Measurements from ENCODE around the gene GANC. TPM values are rescaled to one million over a fixed set of nuclear protein-coding genes. Genes with fewer than 3 reads are reported as not detected.

GANC gene
- total RNA-seq, 2 experiments from 2014 or later, result 22.7 to 30.4 TPM

DNA sequence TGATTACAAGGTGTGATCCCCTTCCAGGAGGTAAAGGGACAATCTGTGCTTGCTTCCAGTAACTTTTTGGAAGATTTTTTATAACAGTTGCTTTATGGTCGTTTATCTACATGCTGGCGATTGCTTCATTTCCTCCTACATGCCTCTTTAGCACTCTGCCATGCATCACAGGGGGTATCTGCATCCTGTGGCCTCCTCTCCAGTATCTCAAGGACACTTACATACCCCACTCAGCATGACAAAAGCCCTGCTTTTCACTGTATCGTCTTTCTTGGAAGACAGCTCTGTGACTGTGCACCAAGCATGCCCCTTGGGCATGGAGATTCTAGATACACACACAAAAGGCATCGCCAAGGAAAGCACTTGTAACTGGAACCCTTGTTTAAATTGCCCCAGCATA, 111.6 kb downstream of the GANC start:
- Mint-ChIP-seq H3K9me3 (ENCODE audit: low read depth) (no peaks in the 10 kb centered on the region), H3K4me1 (no peaks in the 10 kb centered on the region), H3K27ac (no peak overlapping the region), H3K27me3 (no peaks in the 10 kb centered on the region), H3K4me3 (no peak overlapping the region), H3K36me3 (no peaks in the 10 kb centered on the region)
- ATAC-seq (no peak), DNase-seq (no peak)
- CTCF ChIA-PET, result interaction anchor here (0.8 to 1.6 kb wide), 4 partner anchors 11 to 300 kb away, joined by 3 to 6 read pairs (median 3); no protein-coding TSS in a partner anchor

DNA sequence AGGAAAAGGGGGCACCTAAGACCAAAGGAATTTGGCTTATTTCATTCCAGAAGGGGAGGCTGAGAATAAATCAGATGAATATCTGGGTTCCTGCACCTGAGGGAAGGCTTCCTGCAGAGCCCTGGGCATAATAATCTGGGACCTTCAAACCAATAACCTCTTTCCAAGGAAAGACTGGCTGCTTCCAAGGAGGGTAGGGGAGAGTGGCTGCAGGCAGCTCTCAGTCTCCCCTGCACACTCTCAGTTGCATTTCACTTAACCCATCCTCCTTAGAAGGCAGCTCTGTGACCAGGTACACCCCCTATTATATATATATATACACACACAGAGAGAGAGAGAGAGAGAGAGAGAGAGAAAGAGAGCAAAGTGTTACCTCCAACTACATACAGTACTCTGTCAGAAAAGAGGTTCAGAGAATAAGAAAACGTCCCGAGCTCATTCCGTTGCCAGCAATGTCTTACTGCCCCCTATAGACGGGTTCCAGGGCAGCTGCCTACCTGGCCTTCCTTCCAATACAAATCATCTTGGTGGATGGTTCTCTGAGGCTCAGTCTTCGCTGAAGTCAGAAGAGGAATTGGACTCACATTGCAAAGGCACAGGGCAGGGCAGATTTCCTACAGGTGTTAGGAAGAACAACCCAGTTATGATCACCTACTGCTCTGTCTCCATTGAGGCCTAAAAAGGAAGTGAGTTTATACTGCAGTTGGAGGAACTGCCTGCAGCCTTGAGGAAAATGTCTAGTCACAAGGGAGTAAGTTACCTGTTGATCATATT, 112.4 kb downstream of the GANC start:
- ATAC-seq, result peak; percentile 66

DNA sequence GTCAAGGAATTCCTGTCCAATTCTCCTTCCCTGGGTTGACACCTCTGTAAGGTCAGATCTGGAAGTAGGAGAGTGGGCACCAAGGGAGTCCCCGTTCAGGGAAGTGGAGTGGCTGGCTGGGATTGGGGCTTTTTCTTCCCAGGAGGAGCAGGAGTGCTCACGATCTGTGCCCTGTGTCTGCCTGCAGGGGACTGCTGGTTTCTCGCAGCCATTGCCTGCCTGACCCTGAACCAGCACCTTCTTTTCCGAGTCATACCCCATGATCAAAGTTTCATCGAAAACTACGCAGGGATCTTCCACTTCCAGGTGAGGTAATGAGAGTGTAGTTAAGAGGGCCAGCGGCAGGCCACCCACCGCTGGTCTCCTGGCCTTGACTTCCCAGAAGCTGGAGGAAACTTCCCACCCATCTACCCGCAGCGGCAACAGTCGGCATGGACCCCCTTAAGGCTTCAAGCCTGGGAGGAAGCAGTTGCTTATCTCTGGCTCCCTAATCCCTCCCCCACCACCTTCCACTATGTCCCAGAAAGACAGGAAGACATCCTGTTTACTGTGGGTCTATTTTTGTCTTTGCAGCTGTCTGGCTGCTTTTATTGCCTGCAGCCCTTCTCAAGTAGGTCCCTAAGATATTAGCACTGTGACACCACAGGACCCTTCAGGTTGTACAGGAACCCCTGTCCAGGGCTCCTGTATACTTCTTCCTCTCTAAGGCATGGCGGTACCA, 113.1 kb downstream of the GANC start:
- ATAC-seq (no peak), DNase-seq (no peak)
- Mint-ChIP-seq H3K36me3 (no peaks in the 10 kb centered on the region), H3K27ac (no peak overlapping the region), H3K4me1 (no peaks in the 10 kb centered on the region), H3K27me3 (no peaks in the 10 kb centered on the region), H3K4me3 (no peak overlapping the region), H3K9me3 (ENCODE audit: low read depth) (no peaks in the 10 kb centered on the region)
- CTCF ChIA-PET, result interaction anchor here (1.0 to 1.6 kb wide), 5 partner anchors 31 to 302 kb away, joined by 3 to 6 read pairs (median 3); partner anchors contain the start of genes GANC and TMEM87A

More for the DNA sequence above, 112.4 kb downstream of the GANC start:
- no peaks in the 10 kb centered on the region for H3K9me3 Mint-ChIP-seq (ENCODE audit: low read depth)
- peak; percentile 52 for DNase-seq
- no peaks in the 10 kb centered on the region for H3K27me3 Mint-ChIP-seq
- H3K27ac Mint-ChIP-seq, result no peak overlapping the region
- no peaks in the 10 kb centered on the region for H3K4me1 Mint-ChIP-seq
- no peak overlapping the region for H3K4me3 Mint-ChIP-seq
- CTCF ChIA-PET, result interaction anchor here (0.8 to 1.6 kb wide), 7 partner anchors 11 to 301 kb away, joined by 3 to 6 read pairs (median 3); partner anchors contain the start of genes GANC and TMEM87A
- no peaks in the 10 kb centered on the region for H3K36me3 Mint-ChIP-seq

DNA sequence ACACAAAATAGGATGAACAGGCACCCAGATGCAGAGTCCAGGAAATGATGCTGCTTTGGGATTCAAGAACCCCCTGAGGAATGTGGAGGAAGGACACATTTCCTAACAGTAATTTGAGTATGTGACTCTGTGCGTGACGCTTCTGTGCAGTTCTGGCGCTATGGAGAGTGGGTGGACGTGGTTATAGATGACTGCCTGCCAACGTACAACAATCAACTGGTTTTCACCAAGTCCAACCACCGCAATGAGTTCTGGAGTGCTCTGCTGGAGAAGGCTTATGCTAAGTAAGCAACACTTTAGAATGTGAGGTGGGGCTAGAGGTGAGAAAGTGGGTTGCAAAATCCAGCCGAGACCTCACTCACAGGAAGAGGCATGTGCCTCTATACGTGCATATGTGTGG, 114.6 kb downstream of the GANC start:
- Mint-ChIP-seq H3K4me3 (no peak overlapping the region), H3K27ac (no peak overlapping the region), H3K27me3 (no peaks in the 10 kb centered on the region), H3K4me1 (no peaks in the 10 kb centered on the region), H3K36me3 (no peaks in the 10 kb centered on the region), H3K9me3 (ENCODE audit: low read depth) (no peaks in the 10 kb centered on the region)
- CTCF ChIA-PET, result interaction anchor here (0.6 kb wide), 1 partner anchor 194 kb away, joined by 3 read pairs; no protein-coding TSS in a partner anchor
- no peak for ATAC-seq
- DNase-seq, result no peak

DNA sequence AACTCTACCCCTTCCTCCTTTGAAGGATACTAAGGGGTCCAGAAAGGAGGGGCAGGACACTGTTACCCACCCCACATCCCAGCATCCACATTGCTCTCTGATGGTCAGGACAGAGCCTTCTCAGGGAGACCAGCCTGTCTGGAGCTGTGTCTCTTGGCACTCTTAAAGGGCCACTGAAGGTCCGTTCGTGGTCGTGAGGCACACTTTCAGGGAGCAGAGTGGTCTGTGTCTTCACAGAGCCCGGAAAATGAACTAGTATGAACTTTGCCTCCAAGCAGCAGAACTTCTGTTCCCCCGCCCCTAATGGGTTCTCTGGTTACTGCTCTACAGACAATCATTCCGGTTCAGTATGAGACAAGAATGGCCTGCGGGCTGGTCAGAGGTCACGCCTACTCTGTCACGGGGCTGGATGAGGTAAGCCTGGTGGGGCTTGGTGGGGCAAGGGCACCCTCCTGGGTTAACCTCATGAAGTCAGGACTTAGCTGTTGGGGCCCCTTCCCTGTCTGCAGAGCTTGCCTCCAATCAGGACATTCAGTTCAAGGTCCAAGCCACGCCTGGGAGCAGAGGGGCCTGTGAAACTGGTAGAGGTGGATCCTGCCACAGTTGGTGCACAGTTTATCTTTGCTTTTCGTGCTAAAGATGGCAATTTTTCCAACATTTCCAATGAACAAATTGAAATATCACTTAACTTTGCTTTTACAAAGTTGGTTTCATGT, 119.5 kb downstream of the GANC start:
- CTCF ChIA-PET, result no interaction called here

DNA sequence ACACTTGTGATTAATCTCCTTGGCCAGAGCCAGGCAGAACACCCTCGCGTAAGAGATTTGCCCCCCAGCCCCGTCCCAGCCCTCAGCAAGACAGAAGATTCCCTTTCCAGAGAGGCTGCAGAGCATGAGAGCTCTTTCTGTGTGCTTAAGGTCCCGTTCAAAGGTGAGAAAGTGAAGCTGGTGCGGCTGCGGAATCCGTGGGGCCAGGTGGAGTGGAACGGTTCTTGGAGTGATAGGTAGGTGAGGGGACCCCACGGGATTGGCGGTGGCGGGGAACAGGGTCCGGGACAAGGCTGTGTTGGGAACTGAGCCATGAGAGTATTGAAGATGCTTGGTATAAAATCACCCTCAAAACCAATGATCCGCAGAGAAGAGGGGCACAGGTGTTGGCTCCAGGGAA, 121.1 kb downstream of the GANC start:
- ATAC-seq (no peak), DNase-seq (peak; percentile 18)
- Mint-ChIP-seq H3K27ac (no peak overlapping the region), H3K36me3 (no peaks in the 10 kb centered on the region), H3K4me1 (no peaks in the 10 kb centered on the region), H3K4me3 (no peak overlapping the region), H3K9me3 (ENCODE audit: low read depth) (no peaks in the 10 kb centered on the region), H3K27me3 (no peaks in the 10 kb centered on the region)
- CTCF ChIA-PET, result no interaction called here

More for the DNA sequence above, 119.5 kb downstream of the GANC start:
- Mint-ChIP-seq H3K27me3 (no peaks in the 10 kb centered on the region), H3K4me3 (no peak overlapping the region), H3K4me1 (no peaks in the 10 kb centered on the region), H3K9me3 (ENCODE audit: low read depth) (no peaks in the 10 kb centered on the region), H3K27ac (no peak overlapping the region), H3K36me3 (no peaks in the 10 kb centered on the region)
- ATAC-seq, result no peak
- peak; percentile 37 for DNase-seq

DNA sequence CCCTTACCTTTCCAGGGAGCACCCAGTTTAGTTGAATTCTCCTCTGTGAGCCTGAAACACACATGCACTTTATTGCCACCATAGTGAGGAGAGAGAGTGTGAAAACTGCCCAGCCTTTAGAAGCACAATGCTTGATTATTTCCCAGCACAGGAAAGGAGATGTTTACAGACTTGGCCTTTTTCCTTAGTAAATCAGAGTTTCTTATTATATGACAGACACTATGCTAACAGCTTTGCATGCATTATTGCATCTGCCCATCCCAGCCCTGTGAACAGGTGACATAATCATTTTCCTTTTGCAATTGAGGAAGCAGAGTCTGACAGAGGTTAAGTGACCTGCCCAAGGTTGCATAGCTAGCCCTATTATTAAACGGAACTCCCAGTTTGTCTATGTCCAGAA, 122.8 kb downstream of the GANC start:
- Mint-ChIP-seq H3K36me3 (peaks cover 2% of the 10 kb centered on the region), H3K4me3 (no peak overlapping the region), H3K27me3 (no peaks in the 10 kb centered on the region), H3K27ac (no peak overlapping the region), H3K4me1 (peaks cover 7% of the 10 kb centered on the region), H3K9me3 (ENCODE audit: low read depth) (no peaks in the 10 kb centered on the region)
- CTCF ChIA-PET, result no interaction called here
- DNase-seq (no peak), ATAC-seq (no peak)

DNA sequence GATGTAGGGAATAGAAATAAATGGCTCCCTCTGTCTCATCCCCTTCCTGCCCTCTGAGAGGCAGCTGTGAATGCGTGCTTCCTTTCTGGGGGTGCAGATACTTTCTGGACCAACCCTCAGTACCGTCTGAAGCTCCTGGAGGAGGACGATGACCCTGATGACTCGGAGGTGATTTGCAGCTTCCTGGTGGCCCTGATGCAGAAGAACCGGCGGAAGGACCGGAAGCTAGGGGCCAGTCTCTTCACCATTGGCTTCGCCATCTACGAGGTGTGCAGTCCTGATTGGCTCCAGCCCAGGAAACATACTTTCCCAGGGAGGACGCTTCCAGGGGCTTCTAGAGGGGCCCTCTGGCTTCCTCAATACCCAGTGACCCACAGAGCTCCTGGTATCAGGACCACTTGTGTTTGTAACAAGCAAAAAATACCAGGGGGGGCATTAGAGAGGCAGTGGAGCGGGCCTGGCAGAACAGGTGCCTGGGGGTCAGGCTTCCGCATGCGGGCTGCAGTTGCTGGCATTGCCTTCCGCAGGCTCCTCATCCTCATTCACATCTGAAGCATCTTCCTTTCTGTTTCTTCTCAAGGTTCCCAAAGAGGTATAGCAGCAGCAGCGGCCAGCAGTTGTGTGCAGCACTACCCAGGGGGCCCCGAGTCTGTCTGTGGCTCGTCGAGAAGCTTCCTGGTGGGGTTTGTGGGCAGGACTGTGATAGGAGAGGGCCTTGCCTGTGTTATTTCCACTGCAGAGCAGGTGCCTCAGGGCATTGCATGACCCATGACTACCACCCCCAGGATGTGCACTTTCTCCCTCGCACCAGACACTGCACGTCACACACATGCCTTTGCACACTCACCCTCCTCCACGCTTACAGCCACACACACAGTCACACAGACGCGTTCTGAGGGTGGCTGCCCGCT, 128.8 kb downstream of the GANC start:
- no peaks in the 10 kb centered on the region for H3K27me3 Mint-ChIP-seq
- no peaks in the 10 kb centered on the region for H3K9me3 Mint-ChIP-seq (ENCODE audit: low read depth)
- peaks cover 29% of the 10 kb centered on the region for H3K4me1 Mint-ChIP-seq
- peaks cover 2% of the 10 kb centered on the region for H3K36me3 Mint-ChIP-seq
- DNase-seq, result peak; percentile 58
- CTCF ChIA-PET, result no interaction called here
- ATAC-seq, result peak; percentile 76
- H3K27ac Mint-ChIP-seq, result peak overlapping the region; percentile 87
- H3K4me3 Mint-ChIP-seq, result peak overlapping the region; percentile 70

DNA sequence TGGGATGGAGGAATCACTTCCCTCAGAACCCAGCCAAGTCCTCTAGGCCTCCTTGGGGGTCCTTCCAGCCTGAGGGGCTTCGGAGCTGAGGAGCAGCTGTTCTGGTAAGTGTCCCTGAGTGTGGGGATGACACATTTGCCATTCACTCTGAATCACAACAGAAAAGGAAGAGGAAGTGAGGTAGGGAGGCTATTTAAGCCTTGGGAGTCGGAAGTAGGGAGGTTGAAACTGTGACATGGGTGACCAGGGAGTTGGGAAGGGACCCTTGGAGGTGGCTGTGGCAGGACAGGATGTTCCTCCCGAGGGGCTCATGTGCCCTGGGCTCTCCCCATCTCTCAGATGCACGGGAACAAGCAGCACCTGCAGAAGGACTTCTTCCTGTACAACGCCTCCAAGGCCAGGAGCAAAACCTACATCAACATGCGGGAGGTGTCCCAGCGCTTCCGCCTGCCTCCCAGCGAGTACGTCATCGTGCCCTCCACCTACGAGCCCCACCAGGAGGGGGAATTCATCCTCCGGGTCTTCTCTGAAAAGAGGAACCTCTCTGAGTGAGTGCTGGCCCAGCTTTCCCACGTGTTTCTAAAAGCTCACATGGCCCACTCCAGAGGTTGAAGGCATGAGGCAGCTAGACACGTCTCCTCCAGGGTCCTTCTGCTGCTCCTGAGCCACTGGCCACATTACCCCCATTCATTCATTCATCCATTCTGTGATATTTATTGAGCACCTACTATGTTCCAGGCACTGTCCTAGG, 129.6 kb downstream of the GANC start:
- peaks cover 2% of the 10 kb centered on the region for H3K36me3 Mint-ChIP-seq
- DNase-seq (no peak), ATAC-seq (peak; percentile 22)
- CTCF ChIA-PET, result no interaction called here
- H3K27ac Mint-ChIP-seq, result peak overlapping the region; percentile 87
- peak overlapping the region; percentile 70 for H3K4me3 Mint-ChIP-seq
- H3K27me3 Mint-ChIP-seq, result no peaks in the 10 kb centered on the region
- peaks cover 29% of the 10 kb centered on the region for H3K4me1 Mint-ChIP-seq
- H3K9me3 Mint-ChIP-seq (ENCODE audit: low read depth), result no peaks in the 10 kb centered on the region

DNA sequence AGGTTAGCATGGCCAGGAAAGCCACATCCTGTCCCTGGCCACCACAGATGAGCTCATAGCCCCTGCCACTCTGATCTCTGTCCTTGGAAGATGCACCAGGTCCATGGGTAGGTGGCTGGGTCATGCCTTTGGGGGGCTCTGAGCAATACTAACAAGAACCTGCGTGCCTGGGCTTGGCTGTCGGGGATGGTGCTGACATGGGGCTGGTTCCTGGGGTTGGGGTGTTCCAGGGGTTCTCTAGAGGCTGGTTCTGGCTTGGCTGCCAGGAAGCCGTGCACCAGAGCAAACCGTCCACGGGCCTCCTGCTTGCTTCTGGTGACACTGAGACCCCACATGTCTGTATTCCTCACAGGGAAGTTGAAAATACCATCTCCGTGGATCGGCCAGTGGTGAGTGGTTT, 130.4 kb downstream of the GANC start:
- Mint-ChIP-seq H3K4me3 (no peak overlapping the region), H3K27me3 (no peaks in the 10 kb centered on the region), H3K27ac (no peak overlapping the region), H3K36me3 (peaks cover 2% of the 10 kb centered on the region), H3K4me1 (peaks cover 29% of the 10 kb centered on the region), H3K9me3 (ENCODE audit: low read depth) (no peaks in the 10 kb centered on the region)
- CTCF ChIA-PET, result no interaction called here
- ATAC-seq (no peak), DNase-seq (peak; percentile 35)

DNA sequence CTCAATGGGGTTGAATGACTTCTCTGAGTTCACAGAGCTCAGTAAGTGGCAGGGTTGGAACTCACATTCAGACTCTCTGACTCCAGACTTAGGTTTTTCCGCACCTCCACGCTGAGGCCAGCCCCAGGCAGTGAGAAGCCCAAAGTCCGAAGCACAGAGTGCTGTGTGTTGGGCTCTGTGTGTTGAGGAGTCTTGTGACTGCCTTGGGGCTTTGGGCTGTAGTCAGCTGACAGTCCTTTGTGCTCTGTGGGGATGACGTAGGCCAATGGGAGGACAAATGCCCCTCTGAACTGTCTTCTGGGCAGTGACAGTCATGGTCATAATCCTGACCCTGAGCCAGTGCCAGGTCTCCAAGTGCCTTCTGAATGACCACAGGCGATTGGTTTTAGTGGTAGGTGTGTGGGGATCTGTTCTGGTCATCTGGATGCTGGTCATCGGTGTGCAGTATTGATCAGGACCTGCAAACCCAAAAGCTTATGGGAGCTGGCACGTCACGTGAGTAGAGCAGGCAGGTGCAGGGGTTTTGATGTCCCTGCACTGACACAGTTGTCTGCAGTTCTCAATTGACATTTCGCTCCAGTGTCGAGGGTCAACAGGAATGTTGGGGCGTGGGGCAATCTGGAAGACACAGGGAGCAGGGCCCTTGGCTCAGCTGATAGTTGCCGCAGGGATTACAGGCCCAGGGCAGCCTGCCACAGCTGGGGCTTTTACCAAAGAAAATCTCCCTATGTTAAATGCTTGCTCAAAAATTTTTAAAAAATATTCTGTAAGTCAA, 131.6 kb downstream of the GANC start:
- H3K27ac Mint-ChIP-seq, result no peak overlapping the region
- CTCF ChIA-PET, result no interaction called here
- DNase-seq (no peak), ATAC-seq (no peak)
- H3K27me3 Mint-ChIP-seq, result no peaks in the 10 kb centered on the region
- H3K4me1 Mint-ChIP-seq, result peaks cover 29% of the 10 kb centered on the region
- H3K36me3 Mint-ChIP-seq, result peaks cover 2% of the 10 kb centered on the region
- H3K4me3 Mint-ChIP-seq, result no peak overlapping the region
- H3K9me3 Mint-ChIP-seq (ENCODE audit: low read depth), result no peaks in the 10 kb centered on the region

All from activated CD8-positive, alpha-beta memory T cell treated with anti-CD3 and anti-CD28 coated beads, Interleukin-2, amount 10 ng/mL, durations not matched to agents 7 days and 5 days (primary cell).